Measurements from ENCODE around the gene JAKMIP1. TPM values are rescaled to one million over a fixed set of nuclear protein-coding genes. Genes with fewer than 3 reads are reported as not detected.
A peak's percentile ranks its signal among the peaks of the same experiment; 100 is the strongest.

Gene JAKMIP1
- total RNA-seq, 4 donors from 2014 or later = 0.67 to 1.3 (median 1.1) TPM

DNA sequence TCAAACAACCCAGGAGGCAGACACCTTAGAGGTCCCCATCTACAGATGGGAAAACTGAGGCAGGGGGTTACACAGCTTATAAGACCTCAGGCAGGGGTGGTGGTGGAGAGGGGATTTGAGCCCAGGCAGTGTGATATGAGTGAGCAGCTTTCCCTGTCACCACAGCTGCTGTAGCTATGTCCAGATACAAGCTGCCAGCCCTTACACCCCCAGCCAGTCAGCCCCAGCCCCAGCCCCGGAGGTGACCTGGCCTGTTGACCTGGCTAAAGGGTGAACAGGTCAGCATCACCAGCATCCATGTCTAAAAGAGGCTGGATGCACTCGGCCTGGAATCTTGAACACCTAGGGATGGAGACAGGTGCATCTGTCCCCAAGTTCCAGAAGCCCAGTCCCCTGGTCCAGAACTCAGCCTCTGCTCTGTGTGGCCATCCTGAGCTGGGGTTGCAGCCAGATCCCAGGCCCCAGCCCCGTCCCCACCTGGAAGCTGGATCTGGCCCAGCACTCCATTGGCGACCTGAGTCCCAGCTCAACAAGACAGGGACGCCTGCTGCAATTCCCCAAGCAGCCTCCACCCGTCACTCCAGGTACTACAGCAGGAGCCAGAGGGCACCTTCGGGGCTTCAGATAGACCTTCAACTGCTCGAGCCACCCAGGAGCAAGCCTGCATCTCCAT, 89.5 kb downstream of the JAKMIP1 start:
- intact Hi-C loops (cut with DNase I) = no loop called here
- DNase-seq = no peak
- Histone ChIP-seq H3K9me3 (no peaks in the 10 kb centered on the region), H3K27me3 (peaks cover 0 to 79% (median 0%) of the 10 kb centered on the region in 4 donors), H3K36me3 (no peaks in the 10 kb centered on the region), H3K4me3 (no peak overlapping the region), H3K27ac (no peak overlapping the region), H3K4me1 (no peaks in the 10 kb centered on the region)
- WGBS, 2 donors = 63 to 100% methylated on average over 2 to 6 of the region's 8 CpGs
- no peak for TF ChIP-seq POLR2A (IDR thresholded peaks at IDR 0.05)
- TF ChIP-seq, protein P1, sequence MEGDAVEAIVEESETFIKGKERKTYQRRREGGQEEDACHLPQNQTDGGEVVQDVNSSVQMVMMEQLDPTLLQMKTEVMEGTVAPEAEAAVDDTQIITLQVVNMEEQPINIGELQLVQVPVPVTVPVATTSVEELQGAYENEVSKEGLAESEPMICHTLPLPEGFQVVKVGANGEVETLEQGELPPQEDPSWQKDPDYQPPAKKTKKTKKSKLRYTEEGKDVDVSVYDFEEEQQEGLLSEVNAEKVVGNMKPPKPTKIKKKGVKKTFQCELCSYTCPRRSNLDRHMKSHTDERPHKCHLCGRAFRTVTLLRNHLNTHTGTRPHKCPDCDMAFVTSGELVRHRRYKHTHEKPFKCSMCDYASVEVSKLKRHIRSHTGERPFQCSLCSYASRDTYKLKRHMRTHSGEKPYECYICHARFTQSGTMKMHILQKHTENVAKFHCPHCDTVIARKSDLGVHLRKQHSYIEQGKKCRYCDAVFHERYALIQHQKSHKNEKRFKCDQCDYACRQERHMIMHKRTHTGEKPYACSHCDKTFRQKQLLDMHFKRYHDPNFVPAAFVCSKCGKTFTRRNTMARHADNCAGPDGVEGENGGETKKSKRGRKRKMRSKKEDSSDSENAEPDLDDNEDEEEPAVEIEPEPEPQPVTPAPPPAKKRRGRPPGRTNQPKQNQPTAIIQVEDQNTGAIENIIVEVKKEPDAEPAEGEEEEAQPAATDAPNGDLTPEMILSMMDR (IDR thresholded peaks at IDR 0.05) = no peak

DNA sequence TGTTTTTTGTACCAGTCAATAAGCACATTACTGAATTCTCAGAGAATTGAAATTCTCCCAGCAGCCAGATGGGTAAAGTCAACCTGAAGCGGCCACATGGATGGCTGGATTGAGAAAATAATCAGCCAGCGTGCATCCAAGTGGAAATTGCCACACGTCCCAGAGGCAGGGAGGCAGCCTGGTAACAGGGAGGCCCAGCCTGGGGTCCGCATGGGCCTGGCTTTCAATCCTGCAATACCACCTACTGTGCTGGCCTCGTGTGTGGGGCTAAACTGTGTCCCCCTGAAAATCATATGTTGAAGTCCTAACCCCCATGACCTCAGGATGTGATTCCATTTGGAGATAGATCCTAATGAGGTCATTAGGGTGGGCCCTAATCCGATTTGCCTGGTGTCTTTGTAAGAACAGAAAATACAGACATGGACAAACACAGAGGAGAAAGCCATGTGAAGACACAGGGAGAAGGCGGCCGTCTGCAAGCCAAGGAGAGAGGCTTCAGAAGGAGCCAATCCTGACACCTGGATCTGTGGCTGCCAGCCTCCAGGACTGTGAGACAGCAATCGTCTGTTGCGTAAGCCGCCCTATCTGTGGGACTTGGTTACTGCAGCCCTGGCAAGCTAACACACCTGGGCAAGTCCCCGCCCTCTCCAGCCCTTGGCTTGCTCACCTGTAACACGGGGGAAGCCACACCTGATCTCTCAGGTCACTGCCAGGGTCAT, 90.3 kb downstream of the JAKMIP1 start:
- 53 to 60% methylated on average over 10 to 13 of the region's 13 CpGs for WGBS, 2 donors
- TF ChIP-seq POLR2A (IDR thresholded peaks at IDR 0.05) = no peak
- TF ChIP-seq, protein P1 (IDR thresholded peaks at IDR 0.05) = peak in 5 of 6 experiments; percentile 40 to 83 (median 50)
- no peaks in the 10 kb centered on the region for H3K4me1 ChIP-seq
- no peak overlapping the region for H3K4me3 ChIP-seq
- peaks cover 0 to 79% (median 1%) of the 10 kb centered on the region in 4 donors for H3K27me3 ChIP-seq
- intact Hi-C loops (cut with DNase I) = no loop called here
- no peaks in the 10 kb centered on the region for H3K36me3 ChIP-seq
- no peak overlapping the region for H3K27ac ChIP-seq
- H3K9me3 ChIP-seq = no peaks in the 10 kb centered on the region
- no peak for DNase-seq

GRCh38 chr4:6107886-6108285, 92.5 kb downstream of the JAKMIP1 start:
- intact Hi-C loops (cut with DNase I) = no loop called here
- TF ChIP-seq POLR2A (IDR thresholded peaks at IDR 0.05) = no peak
- TF ChIP-seq, protein P1 (IDR thresholded peaks at IDR 0.05) = no peak
- Histone ChIP-seq H3K4me3 (no peak overlapping the region), H3K36me3 (no peaks in the 10 kb centered on the region), H3K4me1 (no peaks in the 10 kb centered on the region), H3K27me3 (peaks cover 0 to 66% (median 1%) of the 10 kb centered on the region in 4 donors), H3K27ac (no peak overlapping the region), H3K9me3 (no peaks in the 10 kb centered on the region)
- WGBS, 2 donors = 47 to 58% methylated on average over 2 of the region's 4 CpGs
- no peak for DNase-seq

GRCh38 chr4:6107114-6107791, 93.1 kb downstream of the JAKMIP1 start:
- TF ChIP-seq POLR2A (IDR thresholded peaks at IDR 0.05) = no peak
- TF ChIP-seq, protein P1 (IDR thresholded peaks at IDR 0.05) = no peak
- no peaks in the 10 kb centered on the region for H3K9me3 ChIP-seq
- no peak overlapping the region for H3K27ac ChIP-seq
- intact Hi-C loops (cut with DNase I) = no loop called here
- H3K4me1 ChIP-seq = no peaks in the 10 kb centered on the region
- H3K36me3 ChIP-seq = no peaks in the 10 kb centered on the region
- DNase-seq = no peak
- peaks cover 0 to 59% (median 1%) of the 10 kb centered on the region in 4 donors for H3K27me3 ChIP-seq
- 83 to 100% methylated on average over 4 of the region's 14 CpGs for WGBS, 2 donors
- no peak overlapping the region for H3K4me3 ChIP-seq

DNA sequence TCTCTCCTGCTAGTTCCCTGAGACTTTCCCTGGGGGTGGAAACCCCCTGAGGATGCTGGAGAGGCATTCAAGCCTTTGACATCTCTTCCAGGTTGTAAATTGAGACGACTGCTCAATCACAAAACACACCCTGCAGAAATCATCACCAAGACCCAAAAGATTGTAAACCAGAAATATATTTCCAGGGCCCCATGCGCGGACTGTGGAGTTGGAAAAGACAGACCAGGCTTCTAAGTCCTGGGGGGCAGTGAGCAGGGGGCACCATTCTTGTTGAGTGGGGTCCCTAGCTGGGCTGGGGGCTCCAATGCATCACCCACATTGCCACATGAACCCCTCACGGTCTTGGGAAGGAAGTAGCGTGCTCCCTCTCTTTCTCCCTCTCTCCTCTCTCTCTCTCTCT, 94.2 kb downstream of the JAKMIP1 start:
- H3K36me3 ChIP-seq = no peaks in the 10 kb centered on the region
- WGBS, 2 donors = 61 to 78% methylated on average over 3 of the region's 5 CpGs
- H3K4me3 ChIP-seq = no peak overlapping the region
- no peak for DNase-seq
- intact Hi-C loops (cut with DNase I) = no loop called here
- peaks cover 0 to 49% (median 1%) of the 10 kb centered on the region in 4 donors for H3K27me3 ChIP-seq
- TF ChIP-seq, protein P1 (IDR thresholded peaks at IDR 0.05) = no peak
- TF ChIP-seq POLR2A (IDR thresholded peaks at IDR 0.05) = no peak
- H3K4me1 ChIP-seq = no peaks in the 10 kb centered on the region
- no peak overlapping the region for H3K27ac ChIP-seq
- no peaks in the 10 kb centered on the region for H3K9me3 ChIP-seq

Measured in esophagus squamous epithelium (tissue), 5 donors.